Activated naive CD8-positive, alpha-beta T cell treated with anti-CD3 and anti-CD28 coated beads, Interleukin-2, amount 50 U/mL, for 24 hours (primary cell): ENCODE measurements around the gene LIN37.

ENCODE experiments used
- ATAC-seq: fragments of 150-1000 bp; cut with Tn5 transposase; one replicate; pipeline ENCODE4 v1.10.0; 2021
- DNase-seq: peaks from one replicate; pipeline ENCODE4 v3.0.0; 2021
- H3K27ac Mint-ChIP-seq: one replicate; pipeline ENCODE4 v1.8.0; 2021; ENCODE audit warnings: mild to moderate bottlenecking, mixed read lengths
- H3K27me3 Mint-ChIP-seq: one replicate; pipeline ENCODE4 v1.8.0; 2021; ENCODE audit warnings: mixed read lengths
- H3K36me3 Mint-ChIP-seq: one replicate; pipeline ENCODE4 v1.8.0; 2021; ENCODE audit warnings: low read depth, mixed read lengths
- H3K4me1 Mint-ChIP-seq: one replicate; pipeline ENCODE4 v1.8.0; 2021; ENCODE audit warnings: mixed read lengths
- H3K4me3 Mint-ChIP-seq: one replicate; pipeline ENCODE4 v1.8.0; 2021; ENCODE audit warnings: mild to moderate bottlenecking, moderate library complexity, mixed read lengths
- H3K9me3 Mint-ChIP-seq: one replicate; pipeline ENCODE4 v1.8.0; 2021; ENCODE audit warnings: mixed read lengths

The LIN37 gene

DNA sequence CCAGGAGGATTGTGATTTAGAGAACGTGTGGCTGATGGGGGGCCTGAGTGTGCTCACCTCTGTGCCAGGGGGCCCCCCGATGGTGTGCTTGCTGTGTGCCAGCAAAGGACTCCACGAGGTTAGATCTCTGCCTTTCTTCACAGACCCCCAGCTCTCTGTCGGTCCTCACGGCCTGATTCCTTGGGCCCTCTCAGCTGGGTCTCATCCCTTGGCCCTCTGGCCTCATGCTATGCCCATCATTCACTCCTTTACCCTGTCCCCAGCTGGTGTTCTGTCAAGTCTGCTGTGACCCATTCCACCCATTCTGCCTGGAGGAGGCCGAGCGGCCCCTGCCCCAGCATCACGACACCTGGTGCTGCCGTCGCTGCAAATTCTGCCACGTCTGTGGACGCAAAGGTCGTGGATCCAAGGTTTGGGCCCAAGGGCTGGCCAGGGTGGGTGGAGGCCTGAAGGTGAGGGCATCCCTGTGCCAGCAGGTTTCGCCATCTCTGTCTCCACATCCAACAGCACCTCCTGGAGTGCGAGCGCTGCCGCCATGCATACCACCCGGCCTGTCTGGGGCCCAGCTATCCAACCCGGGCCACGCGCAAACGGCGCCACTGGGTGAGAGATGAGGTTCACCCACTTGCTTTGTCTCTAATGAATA, 23.0 kb upstream of the LIN37 start:
- Mint-ChIP-seq H3K4me3 (no peak overlapping the region), H3K27me3 (no peaks in the 10 kb centered on the region), H3K9me3 (no peaks in the 10 kb centered on the region), H3K4me1 (peaks cover 5% of the 10 kb centered on the region), H3K36me3 (peaks cover 55% of the 10 kb centered on the region), H3K27ac (no peak overlapping the region)
- DNase-seq (no peak), ATAC-seq (no peak)

- H3K36me3 Mint-ChIP-seq = peaks cover 56% of the 10 kb centered on the region
- no peaks in the 10 kb centered on the region for H3K9me3 Mint-ChIP-seq
- no peaks in the 10 kb centered on the region for H3K27me3 Mint-ChIP-seq
- DNase-seq = no peak
- no peak for ATAC-seq
- no peak overlapping the region for H3K27ac Mint-ChIP-seq
- H3K4me1 Mint-ChIP-seq = peaks cover 2% of the 10 kb centered on the region
- no peak overlapping the region for H3K4me3 Mint-ChIP-seq
These were observed 21.1 kb upstream of the LIN37 start for GRCh38 chr19:35727053-35727955.

DNA sequence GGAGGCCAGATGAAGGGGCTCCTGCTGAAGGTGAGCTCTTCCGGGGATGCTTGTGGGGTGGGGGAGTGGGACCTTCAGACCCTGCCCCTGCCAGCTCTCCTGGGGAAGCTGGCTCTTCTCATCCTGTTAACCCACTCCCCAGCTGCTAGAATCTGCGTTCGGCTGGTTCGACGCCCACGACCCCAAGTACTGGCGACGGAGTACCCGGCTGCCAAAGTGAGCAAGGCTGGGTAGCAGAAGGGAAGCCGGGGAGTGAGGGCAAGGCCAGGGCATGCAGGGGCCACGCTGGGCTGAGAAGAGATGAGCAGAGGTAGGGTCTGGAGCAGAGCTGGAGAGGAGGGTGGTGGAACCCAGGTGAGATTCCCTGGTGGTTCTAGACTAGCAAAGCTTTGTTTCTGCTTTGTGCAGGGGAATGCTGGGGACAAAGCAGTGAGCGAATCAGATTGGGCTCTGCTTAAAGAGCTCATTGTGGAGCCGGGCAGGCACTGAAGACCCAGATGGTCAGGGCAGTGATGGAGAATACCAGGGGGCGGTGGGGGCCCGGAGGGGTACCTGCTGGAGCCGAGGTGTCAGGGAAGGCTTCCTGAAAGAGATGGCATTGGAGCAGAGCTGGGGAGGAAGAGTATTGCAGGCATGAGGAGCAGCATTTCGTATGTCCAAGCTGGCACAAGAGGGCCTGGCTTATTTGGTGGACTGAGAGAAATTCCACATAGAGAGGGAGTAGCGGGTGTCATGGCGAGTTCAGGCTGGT, 20.2 kb upstream of the LIN37 start:
- H3K27me3 Mint-ChIP-seq = no peaks in the 10 kb centered on the region
- H3K36me3 Mint-ChIP-seq = peaks cover 52% of the 10 kb centered on the region
- no peak overlapping the region for H3K27ac Mint-ChIP-seq
- H3K4me3 Mint-ChIP-seq = no peak overlapping the region
- H3K9me3 Mint-ChIP-seq = no peaks in the 10 kb centered on the region
- no peaks in the 10 kb centered on the region for H3K4me1 Mint-ChIP-seq
- DNase-seq (no peak), ATAC-seq (no peak)

GRCh38 chr19:35729021-35729420, 19.4 kb upstream of the LIN37 start:
- H3K27ac Mint-ChIP-seq = no peak overlapping the region
- H3K9me3 Mint-ChIP-seq = no peaks in the 10 kb centered on the region
- no peak for ATAC-seq
- no peak for DNase-seq
- H3K4me3 Mint-ChIP-seq = no peak overlapping the region
- H3K27me3 Mint-ChIP-seq = no peaks in the 10 kb centered on the region
- no peaks in the 10 kb centered on the region for H3K4me1 Mint-ChIP-seq
- peaks cover 50% of the 10 kb centered on the region for H3K36me3 Mint-ChIP-seq

DNA sequence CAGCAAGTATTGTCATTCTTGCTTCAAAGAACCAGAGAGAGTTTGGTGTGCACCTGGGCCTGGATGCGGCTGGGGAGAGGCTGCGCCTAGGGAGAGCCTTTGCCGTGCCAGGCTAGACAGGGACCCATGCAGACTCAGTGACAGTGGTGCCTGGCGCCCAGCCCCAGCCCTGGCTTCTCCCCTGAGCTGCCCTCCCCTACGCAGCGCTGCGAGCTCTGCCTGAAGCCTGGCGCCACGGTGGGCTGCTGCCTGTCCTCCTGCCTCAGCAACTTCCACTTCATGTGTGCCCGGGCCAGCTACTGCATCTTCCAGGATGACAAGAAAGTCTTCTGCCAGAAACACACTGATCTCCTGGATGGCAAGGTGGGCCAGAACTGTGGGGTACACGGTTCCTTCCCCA, 18.6 kb upstream of the LIN37 start:
- Mint-ChIP-seq H3K4me1 (no peaks in the 10 kb centered on the region), H3K27me3 (no peaks in the 10 kb centered on the region), H3K36me3 (peaks cover 55% of the 10 kb centered on the region), H3K4me3 (no peak overlapping the region), H3K27ac (no peak overlapping the region), H3K9me3 (no peaks in the 10 kb centered on the region)
- no peak for DNase-seq
- ATAC-seq = no peak

DNA sequence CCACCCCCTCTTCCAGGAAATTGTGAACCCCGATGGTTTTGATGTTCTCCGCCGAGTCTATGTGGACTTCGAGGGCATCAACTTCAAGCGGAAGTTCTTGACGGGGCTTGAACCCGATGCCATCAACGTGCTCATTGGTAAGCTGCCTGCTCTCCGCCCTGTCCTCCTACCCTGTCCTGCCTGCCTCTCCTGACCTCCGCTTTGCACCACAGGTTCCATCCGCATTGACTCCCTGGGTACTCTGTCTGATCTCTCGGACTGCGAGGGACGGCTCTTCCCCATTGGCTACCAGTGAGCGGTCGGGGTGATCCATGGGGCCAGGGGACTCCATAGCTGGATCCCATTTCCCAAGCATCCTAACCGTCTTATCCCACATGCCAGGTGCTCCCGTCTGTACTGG, 18.1 kb upstream of the LIN37 start:
- H3K9me3 Mint-ChIP-seq = no peaks in the 10 kb centered on the region
- no peak for DNase-seq
- H3K4me1 Mint-ChIP-seq = no peaks in the 10 kb centered on the region
- no peak overlapping the region for H3K27ac Mint-ChIP-seq
- no peak overlapping the region for H3K4me3 Mint-ChIP-seq
- peaks cover 53% of the 10 kb centered on the region for H3K36me3 Mint-ChIP-seq
- no peak for ATAC-seq
- H3K27me3 Mint-ChIP-seq = no peaks in the 10 kb centered on the region

- Mint-ChIP-seq H3K27me3 (no peaks in the 10 kb centered on the region), H3K9me3 (no peaks in the 10 kb centered on the region), H3K27ac (peak overlapping the region; percentile 38), H3K36me3 (peaks cover 52% of the 10 kb centered on the region), H3K4me1 (peaks cover 2% of the 10 kb centered on the region), H3K4me3 (no peak overlapping the region)
- DNase-seq = no peak
- ATAC-seq = no peak
These were observed 17.0 kb upstream of the LIN37 start for GRCh38 chr19:35731353-35731752.

GRCh38 chr19:35731779-35732405, 16.5 kb upstream of the LIN37 start:
- no peak for ATAC-seq
- H3K4me1 Mint-ChIP-seq = peaks cover 5% of the 10 kb centered on the region
- H3K4me3 Mint-ChIP-seq = no peak overlapping the region
- H3K27ac Mint-ChIP-seq = no peak overlapping the region
- no peak for DNase-seq
- peaks cover 54% of the 10 kb centered on the region for H3K36me3 Mint-ChIP-seq
- no peaks in the 10 kb centered on the region for H3K9me3 Mint-ChIP-seq
- no peaks in the 10 kb centered on the region for H3K27me3 Mint-ChIP-seq

GRCh38 chr19:35732540-35733179, 15.7 kb upstream of the LIN37 start:
- no peaks in the 10 kb centered on the region for H3K27me3 Mint-ChIP-seq
- ATAC-seq (no peak), DNase-seq (no peak)
- H3K36me3 Mint-ChIP-seq = peaks cover 53% of the 10 kb centered on the region
- peaks cover 11% of the 10 kb centered on the region for H3K4me1 Mint-ChIP-seq
- no peak overlapping the region for H3K4me3 Mint-ChIP-seq
- no peaks in the 10 kb centered on the region for H3K9me3 Mint-ChIP-seq
- H3K27ac Mint-ChIP-seq = no peak overlapping the region

DNA sequence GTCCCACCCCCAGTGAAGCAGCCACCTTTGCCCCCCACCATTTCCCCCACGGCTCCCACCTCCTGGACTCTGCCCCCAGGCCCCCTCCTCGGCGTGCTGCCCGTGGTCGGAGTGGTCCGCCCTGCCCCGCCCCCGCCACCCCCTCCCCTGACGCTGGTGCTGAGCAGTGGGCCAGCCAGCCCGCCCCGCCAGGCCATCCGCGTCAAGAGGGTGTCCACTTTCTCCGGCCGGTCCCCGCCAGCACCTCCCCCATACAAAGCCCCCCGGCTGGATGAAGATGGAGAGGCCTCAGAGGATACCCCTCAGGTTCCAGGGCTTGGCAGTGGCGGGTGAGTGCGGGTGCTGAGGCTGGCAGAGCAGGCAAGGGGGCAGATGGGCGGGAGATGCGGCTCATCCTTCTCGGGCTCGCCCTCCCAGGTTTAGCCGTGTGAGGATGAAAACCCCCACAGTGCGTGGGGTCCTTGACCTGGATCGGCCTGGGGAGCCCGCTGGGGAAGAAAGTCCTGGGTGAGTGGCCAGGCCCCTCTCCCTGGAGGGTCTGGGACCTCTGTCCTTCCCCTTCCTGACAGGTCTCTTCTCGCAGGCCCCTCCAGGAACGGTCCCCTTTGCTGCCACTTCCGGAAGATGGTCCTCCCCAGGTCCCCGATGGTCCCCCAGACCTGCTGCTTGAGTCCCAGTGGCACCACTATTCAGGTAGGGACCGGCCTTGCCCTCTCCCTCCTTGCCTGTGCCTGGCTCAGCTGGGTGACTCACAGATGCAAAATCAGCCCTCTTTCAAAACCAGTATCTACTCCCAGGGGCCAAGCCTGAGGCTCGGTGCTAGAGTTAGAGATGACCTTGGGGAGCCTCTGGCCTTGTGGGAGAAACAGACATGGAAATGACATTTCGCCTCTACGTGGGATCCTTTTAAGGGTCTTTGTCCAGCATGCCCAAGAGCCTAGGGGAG, 14.9 kb upstream of the LIN37 start:
- Mint-ChIP-seq H3K9me3 (no peaks in the 10 kb centered on the region), H3K27me3 (no peaks in the 10 kb centered on the region), H3K27ac (peak overlapping the region; percentile 44), H3K4me3 (no peak overlapping the region), H3K4me1 (peaks cover 11% of the 10 kb centered on the region), H3K36me3 (peaks cover 49% of the 10 kb centered on the region)
- DNase-seq = no peak
- ATAC-seq = no peak

- Mint-ChIP-seq H3K27ac (peak overlapping the region; percentile 44), H3K4me1 (peaks cover 11% of the 10 kb centered on the region), H3K4me3 (no peak overlapping the region), H3K9me3 (no peaks in the 10 kb centered on the region), H3K36me3 (peaks cover 50% of the 10 kb centered on the region), H3K27me3 (no peaks in the 10 kb centered on the region)
- DNase-seq (no peak), ATAC-seq (no peak)
These were observed 14.1 kb upstream of the LIN37 start for GRCh38 chr19:35734273-35734672.

- DNase-seq (no peak), ATAC-seq (no peak)
- Mint-ChIP-seq H3K27me3 (no peaks in the 10 kb centered on the region), H3K9me3 (no peaks in the 10 kb centered on the region), H3K27ac (no peak overlapping the region), H3K4me1 (peaks cover 16% of the 10 kb centered on the region), H3K4me3 (no peak overlapping the region), H3K36me3 (peaks cover 44% of the 10 kb centered on the region)
These were observed 13.5 kb upstream of the LIN37 start for GRCh38 chr19:35734889-35735288.
